IMR-90 (cell line): ENCODE measurements around the gene SCAF4.
"Not testable (repeated sequence)": the region's sequence is repeated elsewhere in the genome, so short reads cannot be mapped to it uniquely, and the experiment has no call there.

Source experiments
- CEBPB ChIP-seq: IDR thresholded peaks from 2 replicates; pipeline ENCODE4 v1.6.1; 2012; ENCODE audit warnings: low read depth, low read length, improper control_type of control experiment
- FOS ChIP-seq: fragments of 150-350 bp; IDR thresholded peaks from 2 replicates; pipeline ENCODE4 v1.6.1; 2016; ENCODE audit warnings: low read depth, low read length
- POLR2A ChIP-seq: IDR thresholded peaks from 2 replicates; pipeline ENCODE4 v1.6.1; 2012; ENCODE audit warnings: mild to moderate bottlenecking, low read depth, low read length
- TF ChIP-seq, protein P1 (sequence below): conservative IDR thresholded peaks from 2 replicates; pipeline ENCODE4 v1.5.1; 2012; ENCODE audit warnings: mild to moderate bottlenecking, low read depth, low read length, improper control_type of control experiment

DNA sequence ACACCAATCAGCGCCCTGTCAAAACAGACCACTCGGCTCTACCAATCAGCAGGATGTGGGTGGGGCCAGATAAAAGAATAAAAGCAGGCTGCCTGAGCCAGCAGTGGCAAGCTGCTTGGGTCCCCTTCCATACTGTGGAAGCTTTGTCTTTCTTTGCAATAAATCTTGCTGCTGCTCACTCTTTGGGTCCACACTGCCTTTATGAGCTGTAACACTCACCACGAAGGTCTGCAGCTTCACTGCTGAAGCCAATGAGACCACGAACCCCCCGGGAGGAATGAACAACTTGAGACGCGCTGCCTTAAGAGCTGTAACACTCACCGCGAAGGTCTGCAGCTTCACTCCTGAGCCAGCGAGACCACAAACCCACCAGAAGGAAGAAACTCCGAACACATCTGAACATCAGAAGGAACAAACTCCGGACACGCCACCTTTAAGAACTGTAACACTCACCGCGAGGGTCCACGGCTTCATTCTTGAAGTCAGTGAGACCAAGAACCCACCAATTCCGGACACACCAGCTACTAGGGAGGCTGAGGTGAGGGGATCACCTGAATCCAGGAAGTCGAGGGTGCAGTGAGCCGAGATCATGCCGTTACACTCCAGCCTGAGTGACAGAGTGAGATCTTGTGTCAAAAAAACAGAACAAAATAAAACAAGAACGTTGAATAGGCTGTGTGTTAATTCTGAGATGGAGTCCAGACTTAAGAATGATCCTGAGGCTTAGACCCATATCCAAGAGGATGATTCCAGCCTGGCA, 76.9 kb downstream of the SCAF4 start:
- TF ChIP-seq, protein P1, sequence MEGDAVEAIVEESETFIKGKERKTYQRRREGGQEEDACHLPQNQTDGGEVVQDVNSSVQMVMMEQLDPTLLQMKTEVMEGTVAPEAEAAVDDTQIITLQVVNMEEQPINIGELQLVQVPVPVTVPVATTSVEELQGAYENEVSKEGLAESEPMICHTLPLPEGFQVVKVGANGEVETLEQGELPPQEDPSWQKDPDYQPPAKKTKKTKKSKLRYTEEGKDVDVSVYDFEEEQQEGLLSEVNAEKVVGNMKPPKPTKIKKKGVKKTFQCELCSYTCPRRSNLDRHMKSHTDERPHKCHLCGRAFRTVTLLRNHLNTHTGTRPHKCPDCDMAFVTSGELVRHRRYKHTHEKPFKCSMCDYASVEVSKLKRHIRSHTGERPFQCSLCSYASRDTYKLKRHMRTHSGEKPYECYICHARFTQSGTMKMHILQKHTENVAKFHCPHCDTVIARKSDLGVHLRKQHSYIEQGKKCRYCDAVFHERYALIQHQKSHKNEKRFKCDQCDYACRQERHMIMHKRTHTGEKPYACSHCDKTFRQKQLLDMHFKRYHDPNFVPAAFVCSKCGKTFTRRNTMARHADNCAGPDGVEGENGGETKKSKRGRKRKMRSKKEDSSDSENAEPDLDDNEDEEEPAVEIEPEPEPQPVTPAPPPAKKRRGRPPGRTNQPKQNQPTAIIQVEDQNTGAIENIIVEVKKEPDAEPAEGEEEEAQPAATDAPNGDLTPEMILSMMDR: not testable (repeated sequence)
- not testable (repeated sequence) for TF ChIP-seq FOS, POLR2A, CEBPB
